Right atrium auricular region (tissue), 2 donors: ENCODE data around the gene CDH5. TPM values are rescaled to one million over a fixed set of nuclear protein-coding genes. Genes with fewer than 3 reads are reported as not detected.

Source experiments
- DNase-seq: peaks from one replicate; pipeline ENCODE4 v3.0.0-alpha.2; 2019; ENCODE audit warnings: low spot score
- H3K27ac ChIP-seq, 2 donors: fragments of 200-600 bp; sonication (generic); 1 replicate in 1 of 2; 2 replicates in 1 of 2; pipeline ENCODE4 v1.5.1; 2016 to 2019
- H3K27me3 ChIP-seq, 2 donors: fragments of 200-600 bp; sonication (generic); one replicate each; pipeline versions ENCODE4 v1.5.1 to v1.6.0; 2017 to 2019
- H3K36me3 ChIP-seq: fragments of 200-600 bp; sonication (generic); one replicate; pipeline ENCODE4 v1.5.1; 2016
- H3K4me1 ChIP-seq, 2 donors: fragments of 200-600 bp; sonication (generic); one replicate each; pipeline versions ENCODE4 v1.5.1 to v1.6.0; 2017 to 2019
- H3K4me3 ChIP-seq, 2 donors: fragments of 200-600 bp; sonication (generic); 1 replicate in 1 of 2; 2 replicates in 1 of 2; pipeline ENCODE4 v1.5.1; 2017 to 2019; ENCODE audit warnings: mild to moderate bottlenecking in 1 of 2, moderate library complexity in 1 of 2
- H3K9me3 ChIP-seq, 2 donors: fragments of 200-600 bp; sonication (generic); one replicate each; pipeline ENCODE4 v1.5.1; 2019
- CTCF ChIP-seq, 2 donors: fragments of 200-600 bp; sonication (generic); IDR thresholded peaks; one replicate each; pipeline ENCODE4 v1.5.1; 2019; ENCODE audit warnings: antibody characterized with exemption in 2 of 2
- total RNA-seq, 2 donors: library from RNA; depleted of rRNA; stranded (reverse); fragments of >200 nt; gene quantifications; one replicate each; pipeline ENCODE4 v1.1.0, GENCODE V29; 2016

The CDH5 gene
- total RNA-seq, 2 donors from 2014 or later = 47.4 to 58.0 TPM

GRCh38 chr16:66438536-66438935 lies 72.0 kb downstream of the CDH5 start:
- Histone ChIP-seq H3K36me3 (no peaks in the 10 kb centered on the region), H3K4me3 (no peak overlapping the region), H3K27me3 (no peaks in the 10 kb centered on the region), H3K9me3 (no peaks in the 10 kb centered on the region), H3K27ac (no peak overlapping the region), H3K4me1 (no peaks in the 10 kb centered on the region)
- DNase-seq = no peak
- no peak for TF ChIP-seq CTCF (IDR thresholded peaks at IDR 0.05)

DNA sequence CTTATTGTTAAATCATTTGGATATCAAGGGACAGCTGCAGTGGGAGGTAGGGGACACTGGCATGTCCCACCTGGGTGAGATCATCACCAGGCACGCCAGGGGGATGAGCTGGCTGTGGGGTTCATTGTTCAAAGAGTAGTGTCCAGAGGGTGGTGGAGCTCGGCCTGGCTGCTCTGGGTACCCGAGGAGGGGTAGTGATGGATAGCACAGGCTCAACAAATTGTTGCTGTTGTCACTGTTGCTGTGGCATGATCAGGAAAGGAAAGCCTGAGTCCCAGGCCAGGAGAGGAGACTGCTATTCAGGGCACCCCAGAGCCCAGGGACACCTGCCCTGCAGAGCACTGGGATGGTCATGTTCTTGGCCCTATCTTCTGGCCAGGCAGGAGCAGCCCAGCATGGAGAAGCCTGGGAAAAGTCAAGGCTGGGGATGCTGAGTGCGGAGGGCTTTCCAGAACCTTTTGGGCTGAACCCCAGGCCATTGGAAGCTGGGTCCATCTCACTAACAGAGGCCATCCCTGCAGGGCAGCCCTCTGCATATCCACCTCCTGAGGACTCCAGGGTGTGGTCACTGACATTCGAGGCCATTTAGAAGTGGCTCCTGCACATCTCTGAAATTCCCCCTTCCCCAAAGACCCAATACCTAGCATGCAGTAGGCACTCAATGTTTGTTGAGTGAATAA lies 72.7 kb downstream of the CDH5 start:
- Histone ChIP-seq H3K4me3 (no peak overlapping the region), H3K4me1 (no peaks in the 10 kb centered on the region), H3K27me3 (no peaks in the 10 kb centered on the region), H3K36me3 (no peaks in the 10 kb centered on the region), H3K27ac (no peak overlapping the region), H3K9me3 (no peaks in the 10 kb centered on the region)
- DNase-seq = no peak
- no peak for TF ChIP-seq CTCF (IDR thresholded peaks at IDR 0.05)

DNA sequence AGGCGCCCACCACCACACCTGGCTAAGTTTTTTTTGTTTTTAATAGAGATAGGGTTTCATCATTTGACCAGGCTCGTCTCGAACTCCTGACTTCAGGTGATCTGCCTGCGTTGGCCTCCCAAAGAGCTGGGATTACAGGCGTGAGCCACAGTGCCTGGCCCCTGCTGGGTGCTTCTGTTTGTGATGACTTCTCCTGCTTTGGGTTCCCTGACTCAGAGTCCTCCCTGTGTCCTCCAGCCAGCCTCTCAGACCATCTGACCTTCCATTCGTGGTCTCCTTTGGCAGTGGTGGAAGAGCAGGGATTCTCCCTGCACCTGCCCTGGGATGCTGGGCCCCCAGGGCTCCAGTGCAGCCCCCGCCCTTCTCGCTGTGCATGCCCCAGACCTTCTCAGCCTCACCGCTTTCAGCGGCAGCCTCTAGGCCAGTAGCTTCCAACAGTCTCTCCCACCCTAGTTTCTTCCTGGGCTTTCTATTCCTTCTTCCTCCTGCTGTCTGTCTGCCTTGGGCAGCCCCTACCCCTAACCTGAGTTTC lies 73.8 kb downstream of the CDH5 start:
- H3K4me3 ChIP-seq = no peak overlapping the region
- no peaks in the 10 kb centered on the region for H3K27me3 ChIP-seq
- H3K36me3 ChIP-seq = no peaks in the 10 kb centered on the region
- TF ChIP-seq CTCF (IDR thresholded peaks at IDR 0.05) = no peak
- H3K27ac ChIP-seq = no peak overlapping the region
- DNase-seq = no peak
- H3K9me3 ChIP-seq = no peaks in the 10 kb centered on the region
- H3K4me1 ChIP-seq = no peaks in the 10 kb centered on the region

DNA sequence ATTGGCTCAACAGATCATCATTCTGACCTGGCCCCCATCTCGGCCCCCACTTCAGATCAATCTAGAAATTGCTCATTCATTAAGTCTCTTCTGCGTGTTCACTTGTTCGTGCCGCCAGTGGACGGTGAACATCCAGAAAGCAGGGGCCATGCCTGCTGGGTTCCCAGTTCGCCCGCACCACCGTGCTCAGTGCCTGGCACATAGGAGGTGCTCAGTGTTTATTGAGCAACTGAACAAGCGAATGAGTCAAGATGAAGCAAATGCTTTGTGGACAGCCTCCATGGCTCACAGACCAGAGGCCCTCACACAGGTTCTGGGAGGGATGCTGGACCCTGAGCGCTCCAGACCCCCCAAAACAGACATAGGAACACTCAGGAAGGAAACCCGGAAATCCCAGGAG lies 74.5 kb downstream of the CDH5 start:
- no peaks in the 10 kb centered on the region for H3K4me1 ChIP-seq
- no peak overlapping the region for H3K4me3 ChIP-seq
- DNase-seq = no peak
- H3K36me3 ChIP-seq = no peaks in the 10 kb centered on the region
- no peaks in the 10 kb centered on the region for H3K27me3 ChIP-seq
- H3K9me3 ChIP-seq = no peaks in the 10 kb centered on the region
- TF ChIP-seq CTCF (IDR thresholded peaks at IDR 0.05) = no peak
- no peak overlapping the region for H3K27ac ChIP-seq

GRCh38 chr16:66441586-66442375 lies 75.3 kb downstream of the CDH5 start:
- Histone ChIP-seq H3K36me3 (no peaks in the 10 kb centered on the region), H3K9me3 (no peaks in the 10 kb centered on the region), H3K27me3 (no peaks in the 10 kb centered on the region), H3K27ac (no peak overlapping the region), H3K4me3 (no peak overlapping the region), H3K4me1 (no peaks in the 10 kb centered on the region)
- no peak for DNase-seq
- no peak for TF ChIP-seq CTCF (IDR thresholded peaks at IDR 0.05)
